ENCODE measurements around the gene SRP14.

SRP14 gene

DNA sequence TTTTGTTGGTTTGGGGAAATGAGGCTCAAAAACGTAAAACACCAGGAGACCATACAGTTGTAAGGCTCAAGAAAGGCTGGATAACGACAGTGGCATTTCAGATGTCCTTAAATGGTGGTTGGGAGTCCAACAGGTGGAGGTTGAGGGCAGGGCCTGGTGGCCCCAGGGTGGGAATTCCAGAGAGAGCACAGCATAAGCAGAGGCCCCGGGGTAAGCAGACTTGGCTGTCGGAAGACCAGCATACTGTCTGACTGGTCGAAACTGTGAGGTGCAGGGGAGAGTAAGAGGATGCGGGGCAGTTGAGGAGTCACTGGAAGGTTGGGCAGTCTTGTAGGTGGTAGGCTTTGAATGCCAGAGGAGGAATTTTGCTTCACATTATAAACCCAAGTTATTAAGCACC lies 48.3 kb downstream of the SRP14 start:
- H3K9ac ChIP-seq, result no peak overlapping the region
- H3K27ac ChIP-seq, result no peak overlapping the region
- H3K4me1 ChIP-seq, result no peaks in the 10 kb centered on the region
- no peaks in the 10 kb centered on the region for H3K9me3 ChIP-seq (replicated peaks in 1 of 11)
- no peak overlapping the region for H3K4me3 ChIP-seq
- no peak overlapping the region for H3K4me2 ChIP-seq
- H4K20me1 ChIP-seq, result no peaks in the 10 kb centered on the region
- H3K36me3 ChIP-seq, result peaks cover 85 to 100% (median 95%) of the 10 kb centered on the region in 11 experiments
- TF ChIP-seq Cebpa-rat (IDR thresholded peaks at IDR 0.05), result no peak
- no peaks in the 10 kb centered on the region for H3K27me3 ChIP-seq

DNA sequence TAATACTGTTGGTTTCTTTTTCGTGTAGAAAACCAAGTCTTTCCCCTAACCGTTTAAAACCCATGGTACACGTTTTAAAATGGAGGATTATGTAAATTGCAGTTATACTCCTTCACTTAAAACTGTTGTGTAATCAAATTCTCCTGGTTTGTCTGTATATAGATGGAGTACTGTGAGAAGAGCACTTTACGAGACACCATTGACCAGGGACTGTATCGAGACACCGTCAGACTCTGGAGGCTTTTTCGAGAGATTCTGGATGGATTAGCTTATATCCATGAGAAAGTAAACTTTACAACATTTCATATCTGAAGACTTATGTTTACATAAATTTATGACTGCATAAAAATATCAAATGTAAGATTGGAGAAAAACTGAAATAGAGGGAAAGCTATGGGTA lies 51.2 kb downstream of the SRP14 start:
- no peak for TF ChIP-seq Cebpa-rat (IDR thresholded peaks at IDR 0.05)
- Histone ChIP-seq H3K4me1 (no peaks in the 10 kb centered on the region), H3K9ac (no peak overlapping the region), H4K20me1 (no peaks in the 10 kb centered on the region), H3K27ac (no peak overlapping the region), H3K4me2 (no peak overlapping the region), H3K9me3 (replicated peaks in 1 of 11) (peaks cover 7 to 14% (median 9%) of the 10 kb centered on the region in 11 experiments; a peak in 20 of 22 replicates), H3K36me3 (peaks cover 72 to 91% (median 81%) of the 10 kb centered on the region in 11 experiments), H3K27me3 (no peaks in the 10 kb centered on the region), H3K4me3 (no peak overlapping the region)
